Measurements from ENCODE around the gene ACO2. TPM values are rescaled to one million over a fixed set of nuclear protein-coding genes. Genes with fewer than 3 reads are reported as not detected.

Gene ACO2
- total RNA-seq, 2 experiments from 2014 or later: 61.5 to 107 TPM

- Histone ChIP-seq H3K36me3 (ENCODE audit: insufficient read depth, low read length) (peaks cover 63% of the 10 kb centered on the region), H3K4me1 (ENCODE audit: insufficient read depth, low read length, poor library complexity, severe bottlenecking) (no peaks in the 10 kb centered on the region), H3K9me2 (ENCODE audit: insufficient read depth, low read length) (no peaks in the 10 kb centered on the region), H3K4me3 (ENCODE audit: low read depth, low read length, poor library complexity, severe bottlenecking) (no peak overlapping the region), H2AFZ (ENCODE audit: low read length) (no peak overlapping the region), H3K27ac (ENCODE audit: low read depth, low read length, poor library complexity, severe bottlenecking) (no peak overlapping the region), H3K79me2 (ENCODE audit: insufficient read depth, low read depth, low read length) (peaks cover 93% of the 10 kb centered on the region), H4K20me1 (ENCODE audit: insufficient read depth, low read length) (peaks cover 21% of the 10 kb centered on the region), H3K4me2 (ENCODE audit: low read length) (no peak overlapping the region), H3K9me3 (ENCODE audit: low read length) (no peaks in the 10 kb centered on the region)
- DNase-seq (ENCODE audit: low spot score): no peak
- ChIA-PET POLR2A (interaction anchor here (1.0 to 1.3 kb wide), 2 partner anchors 10 to 20 kb away, joined by 3 to 5 read pairs; partner anchors contain the start of genes ACO2 and PHF5A), CTCF (ENCODE audit: unreplicated experiment) (no interaction called here)
- intact Hi-C loops (cut with micrococcal nuclease; ENCODE audit: unreplicated experiment): no loop called here
- TF ChIP-seq CTCF (conservative IDR thresholded peaks at IDR 0.05; ENCODE audit: low read length) (no peak), EZH2phosphoT487 (IDR thresholded peaks at IDR 0.05; ENCODE audit: borderline replicate concordance, low read depth, low read length) (no peak)
- BruUV-seq (replicated peaks): no TSS peak
These were observed 19.9 kb downstream of the ACO2 start for GRCh38 chr22:41488596-41489385.

GRCh38 chr22:41491374-41492100 is 22.6 kb downstream of the ACO2 start:
- Histone ChIP-seq H3K27ac (ENCODE audit: low read depth, low read length, poor library complexity, severe bottlenecking) (no peak overlapping the region), H2AFZ (ENCODE audit: low read length) (no peak overlapping the region), H3K4me2 (ENCODE audit: low read length) (no peak overlapping the region), H3K36me3 (ENCODE audit: insufficient read depth, low read length) (peaks cover 76% of the 10 kb centered on the region), H3K9me2 (ENCODE audit: insufficient read depth, low read length) (no peaks in the 10 kb centered on the region), H3K9me3 (ENCODE audit: low read length) (no peaks in the 10 kb centered on the region), H4K20me1 (ENCODE audit: insufficient read depth, low read length) (peaks cover 18% of the 10 kb centered on the region), H3K4me3 (ENCODE audit: low read depth, low read length, poor library complexity, severe bottlenecking) (no peak overlapping the region), H3K4me1 (ENCODE audit: insufficient read depth, low read length, poor library complexity, severe bottlenecking) (no peaks in the 10 kb centered on the region), H3K79me2 (ENCODE audit: insufficient read depth, low read depth, low read length) (peaks cover 96% of the 10 kb centered on the region)
- no peak for DNase-seq (ENCODE audit: low spot score)
- BruUV-seq (replicated peaks): no TSS peak
- intact Hi-C loops (cut with micrococcal nuclease; ENCODE audit: unreplicated experiment): no loop called here
- ChIA-PET CTCF (ENCODE audit: unreplicated experiment) (no interaction called here), POLR2A (interaction anchor here (1.4 kb wide), 1 partner anchor 13 kb away, joined by 4 read pairs; no protein-coding TSS in a partner anchor)
- TF ChIP-seq CTCF (conservative IDR thresholded peaks at IDR 0.05; ENCODE audit: low read length): no peak
- TF ChIP-seq EZH2phosphoT487 (IDR thresholded peaks at IDR 0.05; ENCODE audit: borderline replicate concordance, low read depth, low read length): no peak

Data from OCI-LY7 (cell line).